Skin of body (tissue), 2 donors: ENCODE measurements around the gene CELF3. TPM values are rescaled to one million over a fixed set of nuclear protein-coding genes. Genes with fewer than 3 reads are reported as not detected.

Source experiments
- DNase-seq: peaks from one replicate; lab custom pipeline; 2025; lab: John Stamatoyannopoulos, UW
- total RNA-seq: library from RNA; depleted of rRNA; stranded (reverse); fragments of >200 nt; gene quantifications from one replicate; pipeline ENCODE4 v1.2.3, GENCODE V29; 2014

The CELF3 gene
- total RNA-seq, 1 donor from 2014 or later, result 0.49 TPM

GRCh38 chr1:151720974-151721787 is 4.6 kb upstream of the CELF3 start, which contains the start of gene RIIAD1:
RIIAD1 (plus strand) TSS chr1:151721522; CDS start chr1:151721537, 15 bp downstream.
- DNase-seq, result no peak

GRCh38 chr1:151720554-151720953 is 4.0 kb upstream of the CELF3 start:
- no peak for DNase-seq

- no peak for DNase-seq
These were observed 3.5 kb upstream of the CELF3 start for GRCh38 chr1:151720125-151720524.

GRCh38 chr1:151718666-151719065 is 2.1 kb upstream of the CELF3 start:
- DNase-seq, result no peak

- no peak for DNase-seq
These were observed 1.4 kb upstream of the CELF3 start for GRCh38 chr1:151718011-151718431.

- DNase-seq, result no peak
These were observed 219 bp downstream of the CELF3 start for GRCh38 chr1:151716405-151716762.

GRCh38 chr1:151715726-151716404 is 738 bp downstream of the CELF3 start:
- DNase-seq, result no peak

GRCh38 chr1:151714820-151715725 is 1.5 kb downstream of the CELF3 start:
- no peak for DNase-seq

- DNase-seq, result no peak
These were observed 2.7 kb downstream of the CELF3 start for GRCh38 chr1:151713874-151714273.

- no peak for DNase-seq
These were observed 3.6 kb downstream of the CELF3 start for GRCh38 chr1:151713044-151713443.

GRCh38 chr1:151711951-151712350 is 4.7 kb downstream of the CELF3 start:
- DNase-seq, result no peak

- DNase-seq, result no peak
These were observed 5.4 kb downstream of the CELF3 start for GRCh38 chr1:151711044-151711800.

- DNase-seq, result no peak
These were observed 6.3 kb downstream of the CELF3 start for GRCh38 chr1:151710187-151710840.

GRCh38 chr1:151708891-151709290 is 7.7 kb downstream of the CELF3 start:
- no peak for DNase-seq

GRCh38 chr1:151707541-151708065 is 9.0 kb downstream of the CELF3 start:
- DNase-seq, result no peak

- no peak for DNase-seq
These were observed 9.9 kb downstream of the CELF3 start for GRCh38 chr1:151706464-151707415.

GRCh38 chr1:151705753-151706463 is 10.7 kb downstream of the CELF3 start:
- no peak for DNase-seq

- no peak for DNase-seq
These were observed 11.5 kb downstream of the CELF3 start for GRCh38 chr1:151705146-151705545.
